CD8-positive, alpha-beta memory T cell (primary cell): Measurements from ENCODE around the gene CLMN. TPM values are rescaled to one million over a fixed set of nuclear protein-coding genes. Genes with fewer than 3 reads are reported as not detected.

Experiments
- CTCF ChIA-PET: fragments of 350-600 bp; sonication (Branson Sonifier 250); formaldehyde crosslinking; loops from one replicate; lab custom pipeline; 2021; ENCODE audit warnings: antibody characterized with exemption; lab: Charles Lee
- POLR2A ChIA-PET: fragments of 350-600 bp; sonication (Branson Sonifier 250); formaldehyde crosslinking; loops from one replicate; lab custom pipeline; 2021; ENCODE audit warnings: antibody characterized with exemption; lab: Charles Lee
- DNase-seq, 5 donors: peaks; one replicate each; pipeline versions ENCODE4 v3.0.0 to v3.0.0-alpha.2; 2020 to 2022; ENCODE audit warnings: mixed read lengths in 1 of 5
- H3K27ac ChIP-seq: one replicate; pipeline ENCODE4 v1.7.0; 2013; ENCODE audit warnings: low read depth, mild to moderate bottlenecking, low read length, moderate library complexity
- H3K27me3 ChIP-seq: 2 replicates; pipeline ENCODE4 v1.7.0; 2013; ENCODE audit warnings: low read length, mild to moderate bottlenecking; ENCODE audit not compliant: insufficient read depth, poor library complexity, severe bottlenecking
- H3K36me3 ChIP-seq: 2 replicates; pipeline ENCODE4 v1.7.0; 2013; ENCODE audit warnings: mild to moderate bottlenecking, low read length, moderate library complexity; ENCODE audit not compliant: insufficient read depth
- H3K4me1 ChIP-seq: 2 replicates; pipeline ENCODE4 v1.7.0; 2013; ENCODE audit warnings: mild to moderate bottlenecking, low read length, moderate library complexity; ENCODE audit not compliant: insufficient read depth
- H3K4me3 ChIP-seq: 2 replicates; pipeline ENCODE4 v1.7.0; 2013; ENCODE audit warnings: mild to moderate bottlenecking, low read length
- H3K9me3 ChIP-seq: 2 replicates; pipeline ENCODE4 v1.7.0; 2013; ENCODE audit warnings: mild to moderate bottlenecking, low read length
- H3K27ac Mint-ChIP-seq, 8 donors: one replicate each; pipeline ENCODE4 v1.8.0; 2020 to 2021; ENCODE audit warnings: mixed read lengths in 8 of 8, mild to moderate bottlenecking in 6 of 8, inconsistent platforms in 3 of 8, moderate library complexity in 3 of 8
- H3K27me3 Mint-ChIP-seq, 2 donors: one replicate each; pipeline ENCODE4 v1.8.0; 2020 to 2021; ENCODE audit warnings: mixed read lengths in 2 of 2, mild to moderate bottlenecking in 1 of 2, moderate library complexity in 1 of 2
- H3K36me3 Mint-ChIP-seq, 3 donors: one replicate each; pipeline ENCODE4 v1.8.0; 2020 to 2021; ENCODE audit warnings: mixed read lengths in 3 of 3, inconsistent platforms in 1 of 3, mild to moderate bottlenecking in 1 of 3
- H3K4me1 Mint-ChIP-seq, 3 donors: one replicate each; pipeline ENCODE4 v1.8.0; 2020 to 2021; ENCODE audit warnings: mixed read lengths in 3 of 3, inconsistent platforms in 1 of 3, mild to moderate bottlenecking in 1 of 3
- H3K4me3 Mint-ChIP-seq, 7 donors: one replicate each; pipeline ENCODE4 v1.8.0; 2020 to 2021; ENCODE audit warnings: mixed read lengths in 7 of 7, mild to moderate bottlenecking in 6 of 7, moderate library complexity in 4 of 7, inconsistent platforms in 2 of 7
- H3K9me3 Mint-ChIP-seq, 5 donors: one replicate each; pipeline ENCODE4 v1.8.0; 2020 to 2022; ENCODE audit warnings: mixed read lengths in 5 of 5, mild to moderate bottlenecking in 3 of 5, moderate library complexity in 2 of 5, inconsistent platforms in 1 of 5
- polyA plus RNA-seq: library from polyadenylated mRNA; unstranded; fragments of 300-500 nt; fragmentation: Illumina TruSeq; gene quantifications from one replicate; pipeline ENCODE4 v1.2.3, GENCODE V29; 2021
- total RNA-seq, 2 experiments: library from RNA; stranded (reverse); gene quantifications; one replicate each; pipeline ENCODE4 v1.2.3, GENCODE V29; 2021

The CLMN gene
- total and polyA plus RNA-seq, 3 experiments from 2014 or later = 0.15 to 0.72 (median 0.29) TPM

DNA sequence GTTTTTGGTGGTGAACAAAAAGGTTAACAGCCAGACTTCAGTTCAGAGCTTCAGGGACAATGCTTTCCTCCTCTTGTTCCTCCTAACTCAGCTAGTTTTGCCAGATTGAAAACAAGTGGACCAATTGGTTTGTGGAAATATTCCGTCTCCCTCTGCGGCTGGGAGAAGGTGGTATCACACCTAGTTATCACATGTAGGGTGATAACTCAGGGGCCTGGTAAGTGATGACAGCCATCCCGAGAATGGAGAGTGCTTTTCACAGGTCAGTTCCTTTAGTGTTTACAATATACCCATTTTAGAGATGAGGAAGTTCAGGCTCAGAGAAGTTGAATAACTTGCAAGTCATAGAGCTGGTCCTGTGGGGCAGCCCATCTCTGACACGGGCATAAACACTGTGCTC is 101.7 kb downstream of the CLMN start:
- H3K4me3 ChIP-seq = no peak overlapping the region
- Mint-ChIP-seq H3K36me3 (no peaks in the 10 kb centered on the region), H3K27ac (no peak overlapping the region), H3K4me1 (no peaks in the 10 kb centered on the region), H3K9me3 (no peaks in the 10 kb centered on the region), H3K4me3 (no peak overlapping the region), H3K27me3 (peaks cover 7 to 24% of the 10 kb centered on the region in 2 donors)
- no peaks in the 10 kb centered on the region for H3K36me3 ChIP-seq
- DNase-seq = no peak
- ChIA-PET POLR2A (no interaction called here), CTCF (no interaction called here)
- no peak overlapping the region for H3K27ac ChIP-seq
- no peaks in the 10 kb centered on the region for H3K9me3 ChIP-seq
- H3K27me3 ChIP-seq = no peaks in the 10 kb centered on the region
- H3K4me1 ChIP-seq = no peaks in the 10 kb centered on the region

DNA sequence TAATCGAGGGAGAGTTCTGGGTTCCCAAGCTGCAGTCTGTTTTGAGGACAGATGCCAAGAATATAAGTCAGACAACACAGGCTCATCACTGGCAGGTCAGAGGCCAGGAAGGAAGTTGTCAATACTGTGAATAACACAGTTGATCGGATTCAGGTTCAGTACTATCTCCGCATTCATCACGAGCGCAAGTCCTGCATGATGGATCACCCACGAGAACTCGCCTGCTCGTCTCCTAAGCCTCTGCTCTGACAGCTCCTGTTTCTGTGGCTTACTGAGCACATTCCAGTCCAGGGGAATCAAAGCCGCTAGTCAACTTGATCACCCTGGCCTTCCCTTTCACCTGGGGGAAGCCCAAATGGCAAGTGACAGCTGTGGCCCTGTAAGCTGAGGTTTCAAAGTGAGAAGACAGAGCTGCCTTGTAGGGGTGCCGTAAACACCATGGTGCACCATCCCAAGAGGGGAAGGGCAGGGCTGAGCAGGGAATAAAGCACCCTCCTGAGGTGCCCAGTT is 102.3 kb downstream of the CLMN start:
- H3K36me3 ChIP-seq = no peaks in the 10 kb centered on the region
- ChIA-PET POLR2A (no interaction called here), CTCF (no interaction called here)
- Mint-ChIP-seq H3K27me3 (peaks cover 7 to 24% of the 10 kb centered on the region in 2 donors), H3K36me3 (no peaks in the 10 kb centered on the region), H3K4me1 (no peaks in the 10 kb centered on the region), H3K9me3 (no peaks in the 10 kb centered on the region), H3K27ac (no peak overlapping the region), H3K4me3 (no peak overlapping the region)
- H3K27ac ChIP-seq = no peak overlapping the region
- H3K9me3 ChIP-seq = no peaks in the 10 kb centered on the region
- H3K4me3 ChIP-seq = no peak overlapping the region
- no peak for DNase-seq
- H3K27me3 ChIP-seq = no peaks in the 10 kb centered on the region
- no peaks in the 10 kb centered on the region for H3K4me1 ChIP-seq

DNA sequence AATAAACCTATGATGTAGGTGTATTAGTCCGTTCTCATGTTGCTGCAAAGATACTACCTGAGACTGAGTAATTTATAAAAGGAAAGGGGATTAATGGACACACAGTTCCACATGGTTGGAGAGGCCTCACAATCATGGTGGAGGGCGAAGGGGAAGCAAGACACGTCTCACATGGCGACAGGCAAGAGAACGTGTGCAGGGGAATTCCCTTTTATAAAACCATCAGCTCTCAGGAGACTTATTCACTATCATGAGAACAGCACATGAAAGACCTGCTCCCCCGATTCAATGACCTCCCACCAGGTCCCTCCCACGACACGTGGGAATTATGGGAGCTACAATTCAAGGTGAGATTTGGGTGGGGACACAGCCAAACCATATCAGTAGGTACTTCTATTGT is 103.7 kb downstream of the CLMN start:
- H3K4me3 ChIP-seq = no peak overlapping the region
- no peaks in the 10 kb centered on the region for H3K4me1 Mint-ChIP-seq
- ChIA-PET POLR2A (no interaction called here), CTCF (no interaction called here)
- no peaks in the 10 kb centered on the region for H3K27me3 ChIP-seq
- H3K4me3 Mint-ChIP-seq = no peak overlapping the region
- no peak for DNase-seq
- no peaks in the 10 kb centered on the region for H3K9me3 ChIP-seq
- no peaks in the 10 kb centered on the region for H3K4me1 ChIP-seq
- no peaks in the 10 kb centered on the region for H3K36me3 ChIP-seq
- no peaks in the 10 kb centered on the region for H3K9me3 Mint-ChIP-seq
- no peak overlapping the region for H3K27ac Mint-ChIP-seq
- H3K27me3 Mint-ChIP-seq = peaks cover 6 to 18% of the 10 kb centered on the region in 2 donors
- H3K27ac ChIP-seq = no peak overlapping the region
- H3K36me3 Mint-ChIP-seq = no peaks in the 10 kb centered on the region

DNA sequence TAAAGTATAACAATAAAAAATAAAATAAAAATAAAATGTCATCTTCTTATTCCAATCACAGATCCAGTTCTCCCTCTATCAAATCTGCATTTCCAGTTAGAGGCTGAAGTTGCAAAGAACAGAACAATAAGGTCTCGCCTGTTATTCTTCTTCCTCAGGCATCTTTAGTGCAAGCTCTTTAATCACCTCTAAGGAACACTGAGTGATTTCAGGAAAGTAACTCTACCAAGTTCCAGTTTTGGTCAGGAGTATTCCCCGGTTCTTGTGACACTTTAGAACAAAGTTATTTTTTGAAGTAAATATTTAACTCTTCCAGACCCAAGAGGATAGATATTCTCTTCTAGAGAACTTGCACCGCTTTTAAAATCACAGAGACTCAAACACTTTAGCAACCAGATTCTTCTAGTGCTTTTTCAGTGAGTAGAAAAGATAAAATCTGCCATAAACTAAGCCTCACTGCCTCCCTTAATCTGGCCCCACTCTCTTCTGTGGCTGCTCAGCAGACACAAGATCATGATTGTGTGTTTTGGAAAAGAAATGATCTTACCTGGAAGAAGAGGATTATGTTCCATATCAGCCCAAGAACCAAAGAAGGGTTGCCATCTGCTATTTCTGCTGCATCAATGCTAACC is 104.5 kb downstream of the CLMN start:
- H3K4me3 ChIP-seq = no peak overlapping the region
- H3K9me3 ChIP-seq = no peaks in the 10 kb centered on the region
- ChIA-PET POLR2A (no interaction called here), CTCF (no interaction called here)
- H3K4me1 Mint-ChIP-seq = no peaks in the 10 kb centered on the region
- H3K27me3 ChIP-seq = no peaks in the 10 kb centered on the region
- no peaks in the 10 kb centered on the region for H3K36me3 Mint-ChIP-seq
- no peak for DNase-seq
- H3K27ac Mint-ChIP-seq = no peak overlapping the region
- H3K9me3 Mint-ChIP-seq = no peaks in the 10 kb centered on the region
- no peaks in the 10 kb centered on the region for H3K4me1 ChIP-seq
- H3K4me3 Mint-ChIP-seq = no peak overlapping the region
- H3K27ac ChIP-seq = no peak overlapping the region
- no peaks in the 10 kb centered on the region for H3K36me3 ChIP-seq
- H3K27me3 Mint-ChIP-seq = peaks cover 6 to 16% of the 10 kb centered on the region in 2 donors

DNA sequence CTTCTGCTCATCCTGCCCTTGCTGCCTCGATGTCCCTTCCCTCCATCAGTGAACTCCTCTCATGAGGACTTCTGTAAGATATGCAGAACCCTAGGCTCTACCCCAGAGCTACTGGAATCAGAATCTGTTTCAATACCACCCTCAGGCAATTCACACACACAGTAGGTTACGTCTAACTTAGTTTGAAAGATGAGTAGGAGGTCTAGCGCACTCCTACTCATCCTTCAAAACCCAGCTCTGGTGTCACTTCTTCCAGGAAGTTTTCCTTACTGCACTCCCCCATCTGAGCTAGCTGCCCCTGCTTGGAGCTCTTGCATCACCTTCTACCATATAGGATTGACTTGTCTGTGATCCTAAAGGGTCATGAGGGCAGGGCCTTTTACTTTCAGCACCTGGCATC is 105.9 kb downstream of the CLMN start:
- Histone ChIP-seq H3K4me1 (no peaks in the 10 kb centered on the region), H3K27me3 (no peaks in the 10 kb centered on the region), H3K27ac (no peak overlapping the region), H3K36me3 (no peaks in the 10 kb centered on the region), H3K9me3 (no peaks in the 10 kb centered on the region), H3K4me3 (no peak overlapping the region)
- Mint-ChIP-seq H3K27me3 (peaks cover 6 to 12% of the 10 kb centered on the region in 2 donors), H3K9me3 (no peaks in the 10 kb centered on the region), H3K27ac (no peak overlapping the region), H3K4me3 (no peak overlapping the region), H3K36me3 (no peaks in the 10 kb centered on the region), H3K4me1 (no peaks in the 10 kb centered on the region)
- no peak for DNase-seq
- ChIA-PET POLR2A (no interaction called here), CTCF (no interaction called here)

DNA sequence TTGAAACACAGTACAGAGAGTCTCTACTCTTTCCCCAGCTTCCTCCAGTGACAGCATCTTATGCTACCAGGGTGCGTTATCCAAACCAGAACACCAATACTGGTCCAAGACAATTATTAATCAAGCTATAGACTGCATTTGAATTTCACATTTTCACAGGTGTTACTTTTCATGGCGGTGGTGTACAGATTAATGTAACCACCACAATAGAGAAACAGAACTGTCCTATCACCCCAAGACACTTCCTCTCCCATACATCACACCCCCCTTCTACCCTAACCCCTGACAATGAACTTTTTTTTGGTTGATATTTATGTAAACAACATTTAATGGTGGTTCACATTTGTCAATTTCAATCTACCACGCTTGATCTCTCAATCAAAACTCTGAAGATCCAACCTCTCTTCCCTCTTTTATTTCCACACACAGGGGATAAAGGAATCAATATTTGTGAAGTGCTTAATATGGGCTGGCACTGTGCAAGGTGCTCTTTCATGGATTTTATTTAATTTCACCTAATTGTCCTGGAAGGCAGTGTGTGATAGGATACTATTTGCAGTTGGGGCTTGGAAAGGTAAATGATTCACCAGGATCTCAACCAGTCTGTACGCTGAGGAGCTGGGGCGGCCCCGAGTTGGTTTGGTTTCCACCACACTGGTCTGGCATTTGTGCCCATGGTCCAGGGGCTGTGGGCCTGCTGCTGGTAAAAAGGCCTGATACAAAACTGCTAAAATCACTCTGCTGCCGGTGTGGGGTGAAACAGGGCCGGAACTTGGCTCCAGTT is 107.8 kb downstream of the CLMN start:
- Mint-ChIP-seq H3K36me3 (no peaks in the 10 kb centered on the region), H3K4me1 (no peaks in the 10 kb centered on the region), H3K9me3 (no peaks in the 10 kb centered on the region), H3K27ac (no peak overlapping the region), H3K4me3 (no peak overlapping the region), H3K27me3 (peaks cover 3 to 9% of the 10 kb centered on the region in 2 donors)
- ChIA-PET CTCF (no interaction called here), POLR2A (no interaction called here)
- Histone ChIP-seq H3K9me3 (no peaks in the 10 kb centered on the region), H3K27ac (no peak overlapping the region), H3K36me3 (no peaks in the 10 kb centered on the region), H3K4me1 (no peaks in the 10 kb centered on the region), H3K27me3 (no peaks in the 10 kb centered on the region), H3K4me3 (no peak overlapping the region)
- DNase-seq = no peak

DNA sequence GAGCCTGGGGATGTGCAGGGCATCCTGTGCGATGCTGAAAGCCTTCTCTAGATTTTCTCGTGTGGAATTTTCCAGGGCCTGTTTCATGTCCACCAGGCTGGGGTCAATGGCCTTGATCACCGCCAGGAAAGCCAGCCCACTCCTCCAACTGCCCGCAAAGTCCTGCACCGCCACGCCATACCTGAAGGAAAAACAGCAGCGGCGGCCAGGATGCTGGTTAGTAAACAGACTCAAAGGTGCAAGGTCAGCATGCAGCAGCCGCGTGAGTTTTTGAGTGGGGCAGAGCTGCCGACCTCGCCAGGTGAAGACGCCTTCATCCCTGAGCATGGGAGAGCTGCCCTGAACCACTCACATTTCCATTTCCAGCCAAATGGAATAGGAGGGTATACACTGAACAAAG is 109.0 kb downstream of the CLMN start:
- H3K27me3 Mint-ChIP-seq = peaks cover 0 to 3% of the 10 kb centered on the region in 2 donors
- POLR2A ChIA-PET = no interaction called here
- H3K27ac ChIP-seq = no peak overlapping the region
- H3K36me3 ChIP-seq = no peaks in the 10 kb centered on the region
- no peak overlapping the region for H3K27ac Mint-ChIP-seq
- no peaks in the 10 kb centered on the region for H3K9me3 Mint-ChIP-seq
- H3K4me3 ChIP-seq = no peak overlapping the region
- no peaks in the 10 kb centered on the region for H3K27me3 ChIP-seq
- no peaks in the 10 kb centered on the region for H3K36me3 Mint-ChIP-seq
- no peaks in the 10 kb centered on the region for H3K4me1 Mint-ChIP-seq
- H3K4me3 Mint-ChIP-seq = no peak overlapping the region
- CTCF ChIA-PET = no interaction called here
- no peaks in the 10 kb centered on the region for H3K4me1 ChIP-seq
- DNase-seq = no peak
- no peaks in the 10 kb centered on the region for H3K9me3 ChIP-seq

DNA sequence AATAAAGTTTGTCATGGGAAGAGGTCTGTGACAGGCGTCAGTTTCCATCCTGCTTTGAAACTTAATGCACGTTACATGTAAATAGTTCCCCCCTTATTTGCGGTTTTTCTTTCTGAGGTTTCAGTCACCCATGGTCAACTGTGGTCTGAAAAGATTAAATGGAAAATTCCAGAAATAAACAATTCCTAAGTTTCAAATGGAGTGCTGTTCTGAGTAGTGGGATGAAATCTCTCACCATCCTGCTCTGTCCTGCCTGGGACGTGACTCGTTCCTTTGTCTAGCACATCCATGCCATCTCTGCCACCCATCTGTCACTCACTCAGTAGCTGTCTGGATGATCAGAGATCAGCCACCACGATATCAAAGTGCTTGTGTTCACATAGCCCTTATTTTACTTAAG is 111.1 kb downstream of the CLMN start:
- Histone ChIP-seq H3K9me3 (no peaks in the 10 kb centered on the region), H3K4me3 (no peak overlapping the region), H3K4me1 (no peaks in the 10 kb centered on the region), H3K27ac (no peak overlapping the region), H3K27me3 (no peaks in the 10 kb centered on the region), H3K36me3 (no peaks in the 10 kb centered on the region)
- Mint-ChIP-seq H3K36me3 (no peaks in the 10 kb centered on the region), H3K4me1 (no peaks in the 10 kb centered on the region), H3K27me3 (peaks cover 0 to 3% of the 10 kb centered on the region in 2 donors), H3K9me3 (peaks cover 0 to 7% (median 3%) of the 10 kb centered on the region in 5 donors), H3K4me3 (no peak overlapping the region), H3K27ac (no peak overlapping the region)
- no peak for DNase-seq
- POLR2A ChIA-PET = no interaction called here
- CTCF ChIA-PET = no interaction called here
